ENCODE data around the gene CA11. TPM values are rescaled to one million over a fixed set of nuclear protein-coding genes. Genes with fewer than 3 reads are reported as not detected.
"Not testable (repeated sequence)": the region's sequence is repeated elsewhere in the genome, so short reads cannot be mapped to it uniquely, and the experiment has no call there.

CA11 gene
- total RNA-seq, 1 donor from 2014 or later, result 3.7 TPM

DNA sequence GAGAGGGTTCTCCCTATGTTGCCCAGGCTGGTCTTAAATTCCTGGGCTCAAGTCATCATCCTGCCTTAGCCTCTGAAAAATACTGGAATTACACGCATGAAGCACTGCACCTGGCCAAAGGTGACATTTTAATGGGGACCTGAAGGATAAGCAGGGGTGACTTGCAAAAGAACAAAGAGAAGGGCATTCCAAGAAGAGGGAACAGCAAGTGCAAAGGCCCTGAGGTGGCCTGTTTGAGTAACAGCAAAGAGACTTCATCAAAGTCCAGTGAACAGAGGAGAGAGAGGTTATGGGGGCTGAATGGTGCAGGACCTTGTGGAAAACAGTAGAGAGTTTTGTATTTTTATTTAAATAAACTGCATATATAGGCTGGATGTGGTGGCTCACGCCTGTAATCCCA lies 4.1 kb downstream of the CA11 start:
- no peak for DNase-seq

DNA sequence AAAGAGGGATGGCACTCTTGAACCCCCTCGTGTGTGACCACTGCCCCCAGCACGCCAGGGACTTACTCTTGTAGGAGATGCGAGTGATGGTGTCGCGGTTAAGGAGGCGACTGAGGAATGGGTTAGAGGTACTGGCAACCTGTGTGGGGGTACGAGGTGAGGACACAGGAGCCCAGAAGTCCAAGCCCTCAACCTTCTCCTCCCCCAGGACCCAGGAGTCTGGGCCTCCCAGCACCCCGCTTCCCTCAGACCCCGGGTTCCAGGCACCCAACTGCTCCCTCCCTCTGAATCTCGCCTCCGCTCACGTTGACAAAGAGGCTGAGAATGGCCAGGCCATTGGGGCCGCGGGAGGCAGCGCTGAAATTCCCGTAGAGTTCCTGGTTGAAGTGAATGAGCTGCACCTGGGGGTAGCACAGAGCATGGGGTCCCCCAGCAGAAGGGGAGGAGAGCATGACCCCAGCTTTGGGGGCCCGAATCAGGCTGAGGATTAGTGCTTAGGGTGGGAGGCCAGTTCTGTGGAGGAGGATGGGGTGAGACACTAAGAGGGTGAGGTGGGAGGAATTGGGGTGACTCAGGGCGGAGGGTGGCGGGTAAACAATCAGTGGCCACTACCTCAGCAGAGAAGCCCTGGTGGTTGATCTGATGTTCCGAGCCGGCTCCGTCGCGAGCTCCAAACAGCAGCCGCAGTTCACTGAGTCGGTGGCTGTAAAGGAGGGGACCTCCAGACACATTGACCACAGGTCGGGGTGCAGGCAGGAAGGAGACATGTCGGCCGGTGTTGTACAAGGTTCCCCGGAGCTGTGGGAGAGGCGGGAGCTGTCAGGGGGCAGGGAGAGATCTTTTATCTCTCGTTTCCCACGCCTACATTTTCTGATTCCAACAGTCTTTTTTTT lies 6.3 kb downstream of the CA11 start:
- no peak for DNase-seq

DNA sequence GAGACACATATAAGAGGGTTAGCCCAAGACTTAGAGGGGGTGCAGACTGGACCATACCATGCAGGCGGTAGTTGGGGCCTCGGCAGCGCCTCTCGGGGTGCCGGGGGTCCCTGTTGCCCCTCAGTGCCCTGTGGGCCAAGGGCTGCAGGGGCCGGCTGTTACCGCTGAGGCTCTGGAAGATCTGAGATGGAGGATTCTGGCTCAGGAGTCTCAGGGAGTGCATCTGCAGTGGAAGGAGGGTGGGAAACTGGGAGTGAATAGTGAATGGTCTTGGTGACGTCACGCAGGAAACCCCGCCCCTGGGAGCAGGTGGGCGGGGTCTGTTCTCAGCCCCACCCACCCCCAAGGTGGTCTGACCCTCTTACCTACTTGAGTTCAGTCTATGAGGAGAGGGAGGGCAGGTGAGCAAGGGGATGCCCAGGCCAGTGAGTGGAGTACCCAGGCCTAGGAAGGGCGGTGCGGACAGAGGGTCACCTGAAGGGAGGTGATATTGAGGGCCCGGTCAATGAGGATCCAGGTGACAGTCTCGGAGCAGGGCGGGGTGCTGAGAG lies 7.1 kb downstream of the CA11 start:
- no peak for DNase-seq

DNA sequence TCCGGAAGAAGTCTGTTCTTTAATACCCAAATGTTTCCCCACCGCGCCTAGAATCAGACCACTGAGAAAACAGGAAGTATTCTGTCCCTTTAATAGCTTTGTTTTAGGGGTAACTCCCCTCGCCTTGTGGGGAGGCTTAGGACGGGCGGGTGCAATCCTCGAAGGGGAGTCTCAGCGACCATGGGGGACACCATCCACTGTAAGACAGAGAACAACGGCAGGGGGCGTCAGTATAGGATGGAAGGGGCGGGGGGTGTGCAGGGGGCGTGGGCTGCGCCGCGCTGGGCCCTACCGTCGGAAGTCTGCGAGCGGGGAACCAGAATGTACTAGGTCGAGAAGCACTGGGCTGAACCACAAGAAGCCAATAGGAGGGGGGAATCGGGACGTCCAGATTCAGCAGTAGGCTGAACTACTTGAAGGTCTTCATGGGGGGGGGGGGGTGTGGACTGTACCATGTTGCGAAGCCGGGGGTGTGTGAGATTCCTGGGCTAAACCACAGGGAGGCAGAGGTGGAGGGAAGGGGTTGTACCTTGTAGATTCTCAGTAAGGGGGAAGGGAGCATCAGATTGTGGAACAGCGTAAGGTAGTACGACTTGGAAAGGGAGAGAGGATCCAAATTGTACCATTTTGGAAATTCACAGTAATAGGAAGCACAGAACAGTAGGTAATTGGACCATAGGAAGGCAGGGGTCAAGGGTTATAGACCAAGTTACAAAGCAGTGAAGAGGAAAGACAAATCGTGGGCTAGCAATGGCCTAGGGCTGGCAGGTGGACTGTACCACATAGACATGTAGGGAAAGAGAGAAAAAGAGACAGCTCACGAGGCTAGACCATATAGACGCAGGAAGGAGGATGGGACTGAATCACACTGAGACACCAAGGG lies 7.8 kb downstream of the CA11 start:
- peak; percentile 96 for DNase-seq

DNA sequence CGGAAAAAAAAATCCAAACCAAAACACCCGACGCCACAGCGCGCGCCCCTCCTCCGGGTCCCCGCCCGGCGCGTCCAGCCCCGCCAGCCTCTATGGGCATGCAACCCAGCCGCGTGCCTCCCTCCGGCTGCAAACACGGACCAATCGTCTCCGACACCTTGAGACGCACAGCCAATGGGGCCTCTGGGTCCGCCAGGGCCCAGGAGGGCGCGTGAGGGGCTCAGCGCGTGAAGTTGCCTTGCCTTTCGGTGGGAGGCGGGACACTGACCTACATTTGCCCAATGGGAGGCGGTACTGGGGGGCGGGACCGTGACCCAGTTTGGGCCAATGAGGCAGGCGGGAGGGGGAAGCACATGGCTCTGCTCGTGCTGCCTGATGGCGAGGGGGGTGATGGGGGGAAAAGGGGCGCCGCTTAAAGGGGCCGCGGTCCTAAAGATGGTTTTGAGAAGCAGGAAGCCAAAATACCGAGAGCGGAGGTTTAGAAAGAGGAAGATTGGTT lies 8.5 kb downstream of the CA11 start:
- DNase-seq, result peak; percentile 99

DNA sequence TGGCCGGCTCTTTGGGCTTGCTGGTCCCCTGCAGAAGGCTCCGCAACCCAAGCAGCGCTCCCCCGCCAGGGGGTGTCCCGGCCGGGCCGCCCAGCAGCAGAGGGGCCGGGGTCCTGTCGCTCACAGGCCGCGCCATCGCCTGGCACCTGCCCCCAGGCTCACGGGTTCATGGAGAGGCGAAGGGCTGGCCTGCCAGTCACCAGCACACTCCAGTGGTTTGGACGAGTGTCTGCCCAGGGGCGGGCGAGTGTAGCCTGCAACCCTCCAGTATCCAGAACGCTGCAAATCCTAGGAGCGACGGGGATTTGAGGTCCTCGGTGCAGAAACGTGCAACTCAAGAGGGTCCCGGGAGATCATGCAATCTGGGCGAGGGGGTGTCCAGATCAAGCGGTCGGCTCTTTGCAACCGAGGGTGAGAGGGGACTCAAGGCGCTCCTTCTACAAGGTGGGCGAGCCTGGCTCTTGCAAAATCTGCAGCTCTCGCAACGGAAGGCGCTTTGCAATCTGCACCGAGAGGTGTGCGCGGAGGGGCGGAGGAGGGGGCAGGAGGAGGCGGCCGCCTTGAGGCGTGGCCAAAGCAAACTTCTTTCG lies 9.0 kb downstream of the CA11 start, which contains the start of gene DBP:
TSS of gene DBP (minus strand) at position 521 of the 590 bp plus-strand sequence. CDS start at position 136, 385 bp downstream.
- DNase-seq, result no peak

DNA sequence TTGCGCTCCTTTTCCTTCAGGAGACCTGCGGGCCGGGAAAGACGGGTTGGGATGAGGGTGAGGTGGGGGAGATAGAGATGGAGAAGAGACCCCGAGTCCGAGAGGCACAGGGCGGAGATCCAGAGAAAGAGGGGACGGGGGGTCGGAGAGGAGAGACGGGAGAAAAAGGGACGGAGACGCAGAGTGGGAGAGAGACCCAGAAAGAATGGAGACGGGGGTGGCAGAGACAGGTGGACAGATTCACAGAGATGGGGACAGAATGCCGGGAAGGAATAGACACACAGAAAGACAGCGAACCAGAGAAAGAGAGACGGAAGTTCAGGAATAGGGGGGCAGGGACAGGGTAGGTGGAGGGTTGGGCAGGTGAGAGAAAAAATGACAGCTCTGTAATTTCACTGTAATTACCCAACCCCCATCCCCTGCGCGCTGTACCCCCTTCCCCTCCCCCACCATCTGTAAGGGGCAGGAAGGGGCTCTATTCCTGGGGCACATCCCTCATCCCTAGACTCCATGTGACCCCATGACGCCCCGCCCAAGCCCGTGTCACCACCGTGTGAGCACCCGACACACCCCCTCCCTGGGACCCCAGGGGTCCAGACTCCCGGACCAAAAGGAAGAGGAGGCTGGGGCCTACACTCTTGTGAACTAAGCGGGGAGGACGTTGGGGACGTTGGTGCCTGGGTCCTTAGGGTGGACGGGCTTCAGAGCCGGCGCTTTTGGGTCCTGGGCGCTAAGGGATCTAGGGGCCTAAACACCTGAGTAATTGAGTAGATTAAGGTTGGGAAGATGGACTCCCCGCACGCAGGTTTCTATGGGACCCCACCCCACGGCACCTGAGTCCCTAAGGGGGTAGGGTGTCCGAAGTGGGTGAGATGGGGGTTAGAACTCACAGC lies 9.8 kb downstream of the CA11 start:
- peak; percentile 18 for DNase-seq

DNA sequence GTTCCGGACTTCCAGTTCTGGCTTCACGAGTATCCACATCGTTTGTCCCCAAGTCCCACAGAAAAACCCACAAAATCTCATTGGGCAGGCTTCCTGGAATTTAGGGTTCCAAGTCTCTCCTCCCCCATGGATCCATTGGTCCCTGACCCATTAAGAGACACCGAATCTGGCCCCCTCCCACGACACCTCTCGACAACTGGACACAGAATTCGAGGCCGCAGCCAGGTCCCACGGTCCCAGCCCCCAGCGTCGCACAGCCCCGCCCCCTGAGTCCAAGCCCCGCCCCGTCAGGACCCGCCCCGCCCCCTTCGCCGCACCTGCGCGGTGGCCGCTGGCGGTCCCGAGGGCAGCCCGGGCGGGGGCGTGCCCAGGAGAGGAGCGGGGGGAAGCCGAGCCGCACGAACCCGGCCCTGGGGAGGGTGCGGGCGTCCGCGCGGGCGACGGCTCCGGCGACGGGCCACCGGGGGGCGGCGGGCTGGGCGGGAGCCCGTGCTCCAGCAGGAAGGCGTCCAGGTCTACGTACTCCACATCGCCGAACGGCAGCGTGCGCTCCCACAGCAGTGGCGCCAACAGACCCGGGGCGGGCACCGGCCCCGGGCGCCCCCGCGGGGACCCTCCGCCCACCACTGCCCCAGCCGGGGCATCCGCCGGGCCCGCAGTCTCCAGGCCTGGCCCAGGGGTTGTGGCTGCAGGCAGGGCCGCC lies 10.6 kb downstream of the CA11 start:
- DNase-seq, result peak; percentile 69

DNA sequence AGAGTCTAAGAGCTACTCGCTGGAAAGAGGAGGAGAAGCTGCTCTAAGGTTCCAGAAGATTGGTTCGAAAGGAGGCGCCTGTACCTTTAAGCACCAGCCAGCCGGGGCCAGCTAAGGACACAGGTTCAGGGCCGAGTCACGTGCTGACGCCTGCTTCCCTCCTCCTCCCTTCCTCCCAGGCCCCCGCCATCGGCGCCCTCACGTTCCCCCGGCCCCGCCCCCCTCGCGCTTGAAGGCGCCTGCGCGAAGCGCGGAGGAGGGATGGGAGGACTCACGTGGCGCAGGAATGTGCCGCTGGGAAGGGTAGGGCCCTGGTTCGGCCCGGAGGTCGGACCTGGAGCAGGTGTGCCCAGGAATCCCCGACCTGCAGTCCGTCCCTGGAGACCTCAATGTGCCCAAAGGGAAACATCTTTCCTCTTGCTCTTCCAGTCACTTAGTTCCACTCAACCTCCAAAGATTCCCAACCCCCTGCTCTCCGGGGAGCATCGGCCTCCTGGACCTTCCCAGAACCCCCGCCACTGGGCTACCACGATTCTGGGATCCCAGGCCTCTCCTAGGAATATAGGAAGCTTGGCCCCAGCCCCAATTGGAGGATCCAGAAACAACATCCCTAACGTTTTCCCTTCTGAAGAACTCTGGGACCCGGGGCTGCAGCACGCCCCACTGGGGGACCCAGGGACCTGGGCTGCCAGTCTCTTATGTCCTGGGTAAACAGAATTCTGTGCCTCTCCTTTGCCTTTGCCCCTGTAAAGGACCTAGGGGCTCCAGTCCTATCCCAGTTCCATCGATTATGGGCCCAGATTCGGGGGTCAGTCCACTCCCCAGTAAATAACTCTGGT lies 11.3 kb downstream of the CA11 start:
- DNase-seq, result peak; percentile 97

DNA sequence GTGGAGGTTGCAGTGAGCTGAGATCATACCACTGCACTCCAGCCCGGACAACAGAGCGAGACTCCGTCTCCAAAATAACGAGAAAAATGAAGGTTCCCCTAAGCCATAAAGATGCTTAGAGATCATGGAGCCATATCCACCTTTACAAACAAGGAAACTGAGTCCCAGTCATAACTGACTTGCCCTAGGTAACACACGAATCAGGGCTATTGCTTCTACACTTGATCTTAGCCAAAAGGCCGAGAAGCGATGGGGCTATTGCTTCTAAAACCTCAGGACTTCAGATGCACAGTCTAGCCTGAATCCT lies 12.0 kb downstream of the CA11 start:
- DNase-seq, result no peak

DNA sequence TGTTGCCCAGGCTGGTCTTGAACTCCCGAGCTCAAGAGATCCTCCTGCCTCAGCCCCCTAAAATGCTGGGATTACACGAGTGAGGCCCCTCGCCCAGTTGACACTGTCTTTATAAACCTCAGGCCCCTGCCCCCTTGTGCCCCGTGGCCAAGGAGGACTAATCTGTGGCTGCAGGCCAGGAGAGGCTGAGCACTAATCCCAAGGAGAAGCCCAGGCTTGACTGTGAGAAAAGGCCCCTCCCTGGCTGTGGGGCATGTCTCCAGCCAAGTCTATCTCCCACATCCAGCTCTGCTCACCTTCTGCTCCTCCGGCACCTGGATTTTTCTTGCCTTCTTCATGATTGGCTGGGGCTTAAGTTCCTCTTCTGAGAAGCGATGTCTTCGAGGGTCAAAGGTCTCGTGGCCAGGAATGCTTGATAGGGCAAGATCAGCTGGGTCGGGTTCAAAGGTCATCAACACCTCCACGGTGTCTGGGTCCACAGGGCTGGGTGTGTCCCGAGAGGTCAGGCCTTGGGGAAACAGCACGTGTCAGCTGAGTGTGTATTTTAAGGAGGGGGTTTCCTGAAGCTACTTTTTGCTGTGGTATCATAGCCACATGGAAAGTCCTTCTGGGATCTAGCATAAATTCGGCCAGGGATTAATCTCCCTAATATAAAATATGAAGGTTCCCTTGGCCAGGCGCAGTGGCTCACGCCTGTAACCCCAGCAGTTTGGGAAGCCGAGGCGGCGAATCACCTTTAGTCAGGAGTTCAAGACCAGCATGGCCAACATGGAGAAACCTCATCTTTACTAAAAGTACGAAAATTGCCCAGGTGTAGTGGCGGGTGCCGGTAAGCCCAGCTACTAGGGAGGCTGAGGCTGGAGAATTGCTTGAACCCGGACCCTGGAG lies 12.6 kb downstream of the CA11 start:
- peak; percentile 22 for DNase-seq

DNA sequence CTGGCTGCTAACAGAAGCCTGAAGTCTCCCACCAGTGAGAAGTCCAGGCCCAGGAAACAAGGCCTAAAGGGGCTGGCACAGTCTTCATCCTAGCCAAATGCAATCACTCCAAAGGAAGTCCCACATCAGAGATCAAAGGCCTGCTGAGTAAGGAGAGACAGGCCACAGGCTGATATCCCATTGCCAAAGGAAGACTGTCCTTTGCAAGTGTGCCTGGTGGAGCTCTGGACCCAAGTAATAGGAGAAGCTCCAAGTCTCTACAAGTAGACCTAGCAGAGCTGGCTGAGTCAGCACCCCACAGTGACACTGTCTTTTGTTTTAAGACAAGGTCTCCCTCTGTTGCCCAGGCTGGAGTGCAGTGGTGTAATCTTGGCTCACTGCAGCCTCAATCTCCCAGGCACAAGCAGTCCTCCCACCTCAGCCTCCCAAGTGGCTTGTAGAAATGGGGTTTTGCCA lies 13.3 kb downstream of the CA11 start:
- DNase-seq, result no peak

DNA sequence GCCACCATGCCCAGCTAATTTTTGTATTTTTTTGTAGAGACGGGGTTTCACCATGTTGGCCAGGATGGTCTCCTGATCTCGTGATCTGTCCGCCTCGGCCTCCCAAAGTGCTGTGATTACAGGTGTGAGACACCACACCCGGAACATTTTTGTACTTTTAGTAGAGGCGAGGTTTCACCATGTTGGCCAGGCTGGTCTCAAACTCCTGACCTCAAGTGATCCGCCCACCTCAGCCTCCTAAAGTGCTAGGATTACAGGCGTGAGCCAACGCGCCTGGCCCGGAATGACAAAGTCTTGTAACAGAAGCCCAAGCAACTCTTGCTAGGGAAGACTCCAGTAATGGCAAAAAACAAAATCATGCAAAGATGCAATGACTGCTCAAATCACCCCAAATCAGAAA lies 13.7 kb downstream of the CA11 start:
- DNase-seq, result not testable (repeated sequence)

DNA sequence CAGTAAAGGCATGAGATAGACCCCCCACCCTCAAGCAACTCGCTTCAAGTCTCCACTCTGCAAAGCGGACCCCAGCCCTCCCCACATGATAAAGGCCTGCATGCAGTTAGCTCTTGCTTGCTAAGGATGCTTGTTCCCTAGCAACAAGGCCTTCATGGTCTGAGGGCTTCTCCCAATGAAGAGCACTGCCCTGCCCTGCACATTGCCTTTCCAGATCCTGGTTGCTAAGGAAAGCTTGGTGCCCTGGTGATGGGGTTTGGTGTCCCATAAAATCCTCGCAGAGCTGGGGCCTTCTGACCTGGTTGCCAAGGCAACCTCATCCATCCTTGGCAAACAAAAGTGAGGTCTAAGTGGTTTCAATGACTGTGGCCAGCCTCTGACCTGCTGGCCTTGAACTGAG lies 14.8 kb downstream of the CA11 start:
- no peak for DNase-seq

DNA sequence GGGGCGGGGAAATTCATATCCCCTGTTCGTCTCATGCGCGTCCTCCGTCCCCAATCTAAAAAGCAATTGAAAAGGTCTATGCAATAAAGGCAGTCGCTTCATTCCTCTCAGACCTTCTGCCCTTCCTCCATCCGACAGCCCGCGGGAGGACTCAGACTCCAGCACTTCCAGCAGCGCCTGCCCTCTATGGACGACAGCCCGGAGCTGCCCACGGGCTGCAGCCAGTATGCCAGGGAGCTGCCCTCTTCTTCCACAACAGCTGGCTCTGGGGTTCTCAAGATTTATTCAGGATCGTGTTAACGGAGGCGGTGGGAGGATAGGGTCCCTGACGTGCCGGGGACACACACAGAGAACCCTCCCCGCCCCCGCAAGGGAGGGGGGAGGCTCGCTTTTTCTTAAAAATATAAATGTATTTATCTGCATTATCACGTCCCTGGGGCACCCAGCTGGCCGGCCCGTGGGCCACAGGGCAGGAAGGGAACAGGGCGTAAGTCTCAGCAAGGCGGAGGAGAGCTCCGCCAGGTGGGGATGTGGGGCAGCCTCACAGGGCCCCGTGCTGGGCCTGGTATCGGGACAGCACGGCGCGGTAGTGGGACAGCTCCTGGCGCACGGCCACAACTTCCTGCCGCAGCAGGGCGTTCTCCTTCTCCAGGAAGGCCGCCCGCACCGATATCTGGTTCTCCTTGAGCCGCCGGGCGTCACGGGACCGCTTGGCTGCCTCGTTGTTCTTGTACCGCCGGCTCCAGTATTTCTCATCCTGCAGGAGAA lies 15.5 kb downstream of the CA11 start:
- peak; percentile 73 for DNase-seq

DNA sequence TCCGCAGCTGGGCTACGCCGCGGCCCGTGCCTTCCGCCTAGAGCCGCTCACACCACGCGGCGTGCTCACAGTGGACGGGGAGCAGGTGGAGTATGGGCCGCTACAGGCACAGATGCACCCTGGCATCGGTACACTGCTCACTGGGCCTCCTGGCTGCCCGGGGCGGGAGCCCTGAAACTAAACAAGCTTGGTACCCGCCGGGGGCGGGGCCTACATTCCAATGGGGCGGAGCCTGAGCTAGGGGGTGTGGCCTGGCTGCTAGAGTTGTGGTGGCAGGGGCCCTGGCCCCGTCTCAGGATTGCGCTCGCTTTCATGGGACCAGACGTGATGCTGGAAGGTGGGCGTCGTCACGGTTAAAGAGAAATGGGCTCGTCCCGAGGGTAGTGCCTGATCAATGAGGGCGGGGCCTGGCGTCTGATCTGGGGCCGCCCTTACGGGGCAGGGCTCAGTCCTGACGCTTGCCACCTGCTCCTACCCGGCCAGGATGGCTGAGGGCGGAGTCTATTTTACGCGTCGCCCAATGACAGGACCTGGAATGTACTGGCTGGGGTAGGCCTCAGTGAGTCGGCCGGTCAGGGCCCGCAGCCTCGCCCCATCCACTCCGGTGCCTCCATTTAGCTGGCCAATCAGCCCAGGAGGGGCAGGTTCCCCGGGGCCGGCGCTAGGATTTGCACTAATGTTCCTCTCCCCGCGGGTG lies 16.2 kb downstream of the CA11 start:
- DNase-seq, result peak; percentile 66

DNA sequence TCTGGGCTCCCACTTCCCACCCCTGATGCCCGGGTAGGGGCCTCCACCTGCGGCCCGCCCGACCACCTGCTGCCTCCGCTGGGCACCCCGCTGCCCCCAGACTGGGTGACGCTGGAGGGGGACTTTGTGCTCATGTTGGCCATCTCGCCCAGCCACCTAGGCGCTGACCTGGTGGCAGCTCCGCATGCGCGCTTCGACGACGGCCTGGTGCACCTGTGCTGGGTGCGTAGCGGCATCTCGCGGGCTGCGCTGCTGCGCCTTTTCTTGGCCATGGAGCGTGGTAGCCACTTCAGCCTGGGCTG lies 16.7 kb downstream of the CA11 start:
- DNase-seq, result no peak

Measured in tongue (tissue), 2 donors.